ENCODE measurements around the gene AWAT2.

DNA sequence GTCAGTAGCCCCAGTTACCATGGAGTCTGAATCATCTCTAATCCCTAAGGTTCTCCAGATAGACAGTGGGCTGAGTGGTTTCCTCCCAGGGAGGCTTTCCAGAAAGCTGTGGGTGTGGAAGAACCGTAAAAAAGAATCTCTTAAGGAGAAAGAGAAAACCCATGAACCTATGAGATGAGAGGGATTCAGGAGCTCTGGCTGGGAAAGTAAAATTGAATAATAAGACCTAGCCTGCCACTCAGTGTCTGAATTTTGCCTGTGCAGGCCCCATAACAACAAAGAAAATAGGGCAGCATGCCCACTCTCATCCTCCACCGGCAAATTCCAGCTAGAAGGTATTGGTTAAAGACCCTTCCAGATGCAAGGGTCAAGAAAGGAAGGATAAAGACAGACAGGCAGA lies 16.9 kb downstream of the AWAT2 start:
- TF ChIP-seq CTCF (conservative IDR thresholded peaks at IDR 0.05) (no peak), EZH2 (IDR thresholded peaks at IDR 0.05; ENCODE audit: low read depth) (no peak)
